Hepatic stellate cell (primary cell): ENCODE results near the gene SOX13.

ENCODE experiments used
- DNase-seq: peaks from one replicate; pipeline ENCODE4 v3.0.0; 2011; ENCODE audit warnings: low spot score

The SOX13 gene

DNA sequence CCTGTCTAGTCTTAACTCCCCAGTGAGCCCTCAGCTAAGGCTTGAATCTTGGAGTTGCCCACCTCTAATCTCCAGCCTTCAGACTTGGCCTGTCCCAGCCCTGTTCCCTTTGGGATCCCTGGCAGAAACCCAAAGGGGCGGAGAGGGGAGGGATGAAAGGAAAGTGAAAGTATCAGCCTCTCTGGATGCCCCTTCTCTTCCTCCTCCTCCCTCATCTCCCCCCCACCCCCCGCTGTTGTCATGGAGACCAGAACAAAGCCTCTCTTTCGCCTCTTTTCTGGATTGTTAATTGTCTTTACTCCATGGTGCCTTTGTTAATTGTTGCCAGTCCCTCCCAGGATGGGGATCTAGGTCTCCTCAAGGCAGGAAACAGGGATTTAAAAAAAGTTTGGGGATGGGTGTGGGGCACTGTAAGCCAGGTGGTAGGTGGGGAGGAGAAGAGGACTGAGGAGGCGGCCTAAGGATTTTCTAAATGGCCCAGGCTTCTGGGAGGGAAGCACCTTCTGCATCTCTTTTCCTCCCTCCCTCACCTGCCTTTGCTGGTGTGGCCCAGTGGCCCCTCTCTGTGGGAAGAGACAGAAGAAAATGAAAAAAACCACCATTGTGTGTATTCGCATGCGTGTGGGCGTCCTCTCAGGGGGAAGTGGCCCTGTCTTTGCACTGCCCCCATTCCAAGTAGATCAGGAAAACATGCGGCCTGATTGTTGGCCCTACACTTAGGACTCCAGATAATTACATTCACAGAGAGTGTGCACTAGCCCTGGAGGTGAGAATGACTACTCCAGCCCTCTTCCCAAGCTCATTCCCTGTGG is 7.5 kb upstream of the SOX13 start:
- DNase-seq, result no peak

DNA sequence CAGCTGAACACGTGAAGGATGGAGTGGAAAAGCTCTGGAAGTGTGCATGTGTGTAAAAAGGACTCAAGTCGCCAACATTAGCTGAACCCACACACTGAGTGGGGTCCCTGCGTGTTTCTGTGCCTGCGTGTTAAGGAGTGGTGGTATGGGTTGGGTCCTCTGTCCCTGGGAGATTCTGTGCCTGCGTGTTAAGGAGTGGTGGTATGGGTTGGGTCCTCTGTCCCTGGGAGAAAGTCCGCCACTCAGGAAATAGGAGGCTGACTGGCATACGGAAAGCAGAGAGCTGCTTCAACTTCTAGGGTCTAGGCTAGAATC is 7.0 kb upstream of the SOX13 start:
- DNase-seq, result no peak

DNA sequence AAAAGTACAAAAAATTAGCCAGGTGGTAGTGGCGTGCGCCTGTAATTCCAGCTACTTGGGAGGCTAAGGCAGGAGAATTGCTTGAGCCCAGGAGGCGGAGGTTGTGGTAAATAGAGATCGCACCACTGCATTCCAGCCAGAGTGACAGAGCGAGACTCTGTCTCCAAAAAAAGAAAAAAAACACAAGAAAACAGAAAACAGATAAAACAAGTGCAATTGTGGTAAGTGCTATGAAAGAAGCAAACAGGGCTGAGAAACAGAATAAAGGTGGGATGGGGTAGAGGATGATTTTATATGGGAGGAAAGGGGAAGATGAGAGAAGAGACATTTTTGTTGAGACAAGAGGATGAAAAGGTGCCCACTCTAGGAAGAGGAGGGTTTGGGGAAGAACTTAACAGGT is 5.0 kb upstream of the SOX13 start:
- no peak for DNase-seq

DNA sequence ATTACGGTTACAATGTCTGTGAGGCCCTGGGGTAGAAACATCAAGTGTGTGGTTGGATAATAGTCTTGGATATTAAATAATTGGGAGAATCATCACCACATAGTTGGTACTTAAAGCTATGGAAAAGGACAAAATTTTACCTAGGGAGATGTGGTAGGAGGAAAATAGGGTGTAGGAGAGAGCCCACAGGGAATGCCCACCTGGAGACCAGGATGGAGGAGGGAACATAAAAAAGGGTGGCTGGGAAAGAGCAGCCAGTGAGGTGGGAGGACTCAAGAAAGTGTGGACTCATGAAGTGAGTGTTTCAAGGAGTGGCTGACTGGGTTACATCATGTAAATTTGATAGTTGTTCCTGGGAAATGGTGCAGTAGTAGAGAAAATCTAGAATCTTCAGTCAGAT is 3.0 kb upstream of the SOX13 start:
- no peak for DNase-seq

DNA sequence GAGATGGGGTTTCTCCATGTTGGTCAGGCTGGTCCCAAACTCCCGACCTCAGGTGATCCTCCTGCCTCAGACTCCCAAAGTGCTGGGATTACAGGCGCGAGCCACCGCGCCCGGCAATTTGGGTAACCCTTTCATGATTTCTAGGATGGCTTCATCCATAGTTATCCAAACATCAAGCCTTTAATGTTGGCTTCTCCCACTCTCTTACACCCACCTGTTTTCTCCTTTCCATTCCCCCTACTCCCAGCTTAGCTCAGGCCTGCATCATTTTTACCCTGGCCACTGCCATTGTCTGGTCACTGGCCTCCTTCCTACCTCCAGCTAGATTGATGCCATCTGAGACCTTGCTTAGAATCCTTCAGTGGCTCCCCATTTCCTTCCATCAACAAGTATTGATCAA is 2.0 kb upstream of the SOX13 start:
- DNase-seq, result no peak

DNA sequence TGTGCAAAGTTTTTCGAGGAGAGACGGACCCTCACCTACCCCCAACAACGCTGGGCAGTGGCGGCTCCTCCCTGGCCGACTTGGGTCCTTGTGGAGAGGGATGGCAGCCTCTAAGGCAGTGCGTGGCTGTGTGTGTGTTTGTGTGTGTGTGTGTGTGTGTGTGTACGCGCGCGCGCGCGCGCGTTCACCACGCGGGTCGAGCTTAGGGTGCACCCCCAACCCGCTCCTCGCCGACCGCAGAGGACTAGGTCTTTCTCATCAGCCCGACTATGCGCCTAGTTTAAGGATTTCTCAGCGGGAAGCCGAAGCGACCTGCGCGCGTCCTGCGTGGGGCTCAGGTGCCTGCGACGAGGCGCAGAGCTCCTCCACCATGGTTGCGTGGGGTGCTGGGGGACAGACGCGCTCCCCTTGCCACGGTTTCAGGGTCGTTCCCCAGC is 940 bp downstream of the SOX13 start:
- DNase-seq, result peak; percentile 40

DNA sequence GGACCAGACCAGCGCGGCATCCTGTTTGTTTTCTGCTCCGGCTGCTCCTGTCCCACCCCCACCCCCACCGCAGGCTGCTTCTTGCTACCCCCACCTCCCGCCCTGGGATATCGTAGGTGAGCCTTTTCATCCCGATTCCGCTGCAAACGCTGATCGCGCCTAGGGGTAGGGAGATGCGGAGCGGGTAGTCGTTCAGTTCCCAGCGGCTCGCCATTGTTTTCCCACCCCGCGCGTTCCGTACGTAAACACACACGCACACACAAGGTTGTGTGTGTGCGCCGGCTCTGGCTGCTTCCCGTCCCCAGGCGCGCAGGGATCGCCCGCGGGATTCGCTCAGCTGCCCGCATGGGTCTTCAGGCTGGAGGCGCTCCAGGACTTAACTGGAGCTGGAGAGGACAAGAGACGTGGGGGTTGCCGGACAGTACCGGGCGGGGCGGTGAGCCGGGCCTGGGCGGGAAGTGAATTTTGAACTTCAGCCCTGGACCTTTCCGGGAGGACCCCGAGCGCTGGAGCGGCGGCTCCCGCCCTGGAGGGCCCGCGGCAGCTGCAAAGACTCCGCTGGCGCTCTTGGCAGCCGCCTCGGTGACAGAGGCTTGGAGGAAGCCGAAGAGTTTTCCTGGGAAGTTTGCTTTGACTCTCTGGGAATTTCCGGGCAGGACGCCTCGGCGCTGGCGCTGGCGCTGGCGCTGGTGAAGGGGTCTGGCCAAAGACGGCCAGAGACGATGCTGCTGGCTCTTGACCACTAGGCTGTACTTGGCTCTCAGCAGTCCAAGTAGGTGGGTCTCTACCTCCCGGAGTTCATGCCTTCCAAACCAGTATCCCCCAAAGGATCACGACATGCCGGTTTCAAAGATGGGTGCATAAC is 1.6 kb downstream of the SOX13 start:
- DNase-seq, result peak; percentile 76

DNA sequence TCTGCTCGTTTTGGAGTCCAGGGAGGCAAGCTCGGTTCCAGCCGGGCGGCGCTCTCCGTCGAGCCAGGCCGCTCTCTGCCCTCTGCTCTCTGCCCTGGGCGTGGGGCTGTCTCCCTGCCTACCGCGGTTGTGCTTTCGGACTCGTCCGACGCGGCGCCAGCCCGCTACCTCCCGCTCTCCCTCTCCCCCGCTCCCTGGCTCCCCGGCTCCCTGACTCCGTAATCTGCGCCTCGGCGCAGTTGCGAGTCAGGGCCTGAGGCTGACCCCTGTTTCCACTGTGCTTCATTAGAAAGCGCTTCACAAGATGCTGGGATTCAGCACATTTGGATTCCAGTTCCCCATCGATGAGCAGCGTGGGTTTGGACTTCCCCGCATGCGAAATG is 2.2 kb downstream of the SOX13 start:
- no peak for DNase-seq

DNA sequence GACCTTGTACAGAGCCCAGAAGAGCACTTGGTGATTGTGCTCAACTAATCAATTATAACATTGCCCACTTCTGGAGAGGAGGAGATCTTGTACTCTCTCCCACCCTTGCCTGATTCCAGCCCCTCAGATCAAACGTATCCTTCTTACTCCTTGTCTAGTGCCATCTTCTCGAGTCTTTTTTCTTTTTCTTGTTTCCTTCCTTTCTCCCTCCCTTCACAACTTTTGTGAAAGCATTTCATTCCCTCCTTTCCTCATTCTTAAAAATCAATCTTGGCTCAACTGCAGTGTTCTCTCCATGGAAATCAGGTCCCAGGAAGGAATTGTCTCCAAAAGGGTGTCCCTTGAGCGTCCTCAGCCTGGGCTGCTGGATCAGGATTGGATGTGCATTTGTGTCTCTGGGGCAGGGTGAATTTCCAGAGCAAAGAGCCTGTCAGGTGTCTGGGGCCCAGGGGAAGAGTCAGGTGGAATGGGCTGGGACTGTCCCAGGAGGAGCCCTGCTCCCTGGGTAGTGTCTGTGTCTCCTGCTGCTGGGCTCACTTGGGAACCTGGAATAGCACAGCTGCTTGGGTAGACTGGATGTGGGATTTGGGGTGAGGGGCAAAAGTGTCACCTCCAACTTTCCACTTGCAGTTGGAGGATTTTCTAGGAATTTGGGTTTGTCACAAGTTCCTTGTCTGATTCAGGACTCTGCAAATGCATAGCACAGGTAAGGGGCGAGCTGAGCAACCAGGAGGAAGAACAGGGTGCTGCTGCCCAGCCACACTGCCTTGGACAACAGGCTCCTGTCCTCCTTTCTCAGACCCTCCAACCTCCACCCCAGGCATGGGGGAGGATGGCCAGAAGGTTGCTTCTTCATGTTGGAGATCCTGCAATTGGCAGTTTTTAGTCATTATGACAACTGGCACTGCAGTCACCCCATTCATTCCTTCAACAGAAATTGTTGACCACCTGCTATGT is 3.3 kb downstream of the SOX13 start:
- DNase-seq, result no peak

DNA sequence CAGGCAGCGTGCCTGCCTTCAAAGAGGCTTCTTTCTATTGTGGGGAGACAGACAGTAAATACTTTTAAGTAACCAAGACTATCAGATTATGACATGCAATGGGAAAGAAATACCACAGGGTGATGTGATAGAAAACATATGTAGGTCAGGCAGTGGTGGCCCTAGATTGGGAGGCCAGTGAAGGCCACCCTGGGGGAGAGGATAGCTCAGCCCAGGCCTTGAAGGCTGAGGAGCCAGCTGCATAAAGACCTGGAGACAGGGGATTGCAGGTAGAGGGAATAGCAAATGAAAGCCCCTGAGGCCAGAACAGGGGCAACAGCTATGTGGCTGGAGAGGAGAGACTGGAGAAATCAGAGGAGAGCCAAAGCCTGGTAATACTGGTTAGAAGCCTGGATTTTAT is 4.0 kb downstream of the SOX13 start:
- peak; percentile 72 for DNase-seq

DNA sequence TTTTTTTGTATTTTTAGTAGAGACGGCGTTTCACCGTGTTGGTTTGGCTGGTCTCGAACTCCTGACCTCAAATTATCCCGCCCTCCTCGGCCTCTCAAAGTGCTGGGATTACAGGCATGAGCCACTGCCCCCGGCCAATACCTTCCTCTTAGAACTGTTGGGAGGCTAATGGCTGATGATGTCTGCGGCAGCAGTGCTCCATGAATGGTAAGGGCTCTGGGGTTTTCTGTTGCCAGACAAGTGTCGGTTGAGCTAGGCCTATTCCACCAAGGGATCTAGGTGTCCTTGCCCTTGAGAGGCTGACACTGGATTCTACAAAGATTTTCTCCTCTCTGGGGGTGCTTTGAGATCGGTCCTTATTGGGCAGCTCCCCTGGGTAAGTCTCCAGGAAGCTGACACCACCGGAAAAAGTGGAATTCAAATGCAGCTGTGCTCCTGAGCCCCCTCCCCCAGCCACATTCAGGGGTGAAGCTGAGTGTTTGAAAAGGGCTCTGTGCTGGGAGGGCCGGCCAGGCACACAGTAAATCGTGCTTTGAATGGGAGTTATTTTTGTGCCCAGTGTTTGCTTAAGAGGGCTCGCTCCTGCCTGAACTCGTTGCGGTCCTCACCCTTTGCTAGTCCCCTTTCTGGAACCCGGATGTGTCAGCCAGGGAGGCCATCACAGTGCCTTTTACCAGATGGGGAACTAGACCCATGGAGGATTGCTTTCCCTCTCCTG is 5.2 kb downstream of the SOX13 start:
- peak; percentile 70 for DNase-seq

DNA sequence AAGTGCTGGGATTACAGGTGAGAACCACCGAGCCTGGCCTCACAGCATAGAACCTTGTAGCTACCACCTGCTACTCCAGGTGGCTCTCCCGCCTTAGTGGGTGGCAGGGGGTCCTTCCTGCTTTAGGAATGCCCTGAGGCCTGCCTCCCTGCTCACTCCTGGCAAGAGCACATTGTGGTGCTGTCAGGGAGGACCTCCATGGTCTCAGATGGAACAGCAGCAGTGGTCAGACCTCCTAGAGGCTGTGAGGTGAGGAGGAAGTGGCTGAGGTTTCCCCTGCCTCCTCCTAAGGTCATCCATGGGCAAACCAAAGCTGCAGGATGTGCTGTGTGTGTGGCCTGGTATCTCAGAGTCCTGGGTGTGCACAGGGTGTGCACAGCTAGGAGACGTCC is 6.7 kb downstream of the SOX13 start:
- no peak for DNase-seq

DNA sequence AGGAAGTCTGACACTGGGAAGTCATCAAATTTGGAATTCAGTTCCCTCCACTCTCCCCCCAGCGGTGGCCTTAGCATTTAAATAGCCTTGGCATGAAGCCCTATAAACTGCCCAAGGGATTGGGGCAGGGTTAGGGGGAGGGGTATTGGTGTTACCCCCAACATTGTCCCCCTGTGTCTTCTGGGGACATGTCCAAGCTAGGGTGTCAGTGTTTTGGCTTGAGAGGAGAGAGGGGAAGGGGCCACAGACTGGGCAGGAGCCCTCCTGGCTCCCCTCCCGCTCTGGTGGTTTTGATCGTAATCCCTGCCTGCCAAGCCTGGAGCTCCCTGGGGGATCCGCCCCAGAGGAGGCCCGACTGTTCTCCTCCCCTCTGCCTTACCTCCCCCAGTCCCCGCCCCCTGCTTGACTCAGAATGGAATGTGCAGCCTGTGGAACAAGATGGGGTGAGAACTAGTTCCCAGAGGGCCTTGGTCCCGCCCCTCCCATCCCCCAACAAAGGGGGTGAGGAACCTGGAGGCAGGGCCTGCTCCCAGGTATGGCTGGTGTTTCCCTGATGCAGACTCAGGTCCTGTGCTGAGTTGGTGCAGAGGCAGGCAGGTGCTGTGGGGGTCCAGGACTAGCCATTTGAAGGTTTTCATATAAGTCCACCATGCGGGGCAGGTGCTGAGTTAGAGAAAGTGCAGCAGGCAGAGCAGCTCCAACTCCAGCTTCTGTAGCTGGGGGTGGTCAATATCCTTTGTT is 7.4 kb downstream of the SOX13 start:
- peak; percentile 99 for DNase-seq

DNA sequence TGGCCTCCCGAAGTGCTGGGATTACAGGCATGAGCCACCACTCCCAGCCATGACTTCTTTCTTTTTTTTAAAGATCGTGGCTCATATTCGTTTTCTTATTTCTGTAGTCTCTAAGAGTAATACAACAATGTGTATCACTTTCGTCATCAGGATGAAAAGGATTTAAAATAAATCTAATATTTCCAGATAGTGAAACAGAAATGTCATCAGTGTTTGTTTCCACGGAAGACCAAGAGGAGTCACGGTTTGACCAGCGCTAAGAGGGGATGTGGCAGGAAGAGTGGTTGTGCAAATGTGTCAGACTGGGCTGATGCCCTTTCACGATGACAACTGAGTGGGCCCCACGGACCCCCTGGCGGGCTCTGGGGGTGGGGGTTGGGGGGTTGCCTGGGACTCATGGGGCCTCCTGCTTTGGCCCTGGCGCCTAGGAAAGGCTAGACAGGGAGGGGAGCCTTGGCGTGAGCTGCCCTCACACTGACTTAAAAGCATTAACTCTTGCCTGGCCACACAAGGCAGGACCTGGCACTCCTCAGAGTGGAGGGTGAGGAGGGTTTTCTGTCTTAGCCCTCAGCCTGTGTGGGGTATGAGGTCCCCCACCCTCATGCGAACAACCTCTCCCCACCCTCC is 8.4 kb downstream of the SOX13 start:
- DNase-seq, result peak; percentile 47

DNA sequence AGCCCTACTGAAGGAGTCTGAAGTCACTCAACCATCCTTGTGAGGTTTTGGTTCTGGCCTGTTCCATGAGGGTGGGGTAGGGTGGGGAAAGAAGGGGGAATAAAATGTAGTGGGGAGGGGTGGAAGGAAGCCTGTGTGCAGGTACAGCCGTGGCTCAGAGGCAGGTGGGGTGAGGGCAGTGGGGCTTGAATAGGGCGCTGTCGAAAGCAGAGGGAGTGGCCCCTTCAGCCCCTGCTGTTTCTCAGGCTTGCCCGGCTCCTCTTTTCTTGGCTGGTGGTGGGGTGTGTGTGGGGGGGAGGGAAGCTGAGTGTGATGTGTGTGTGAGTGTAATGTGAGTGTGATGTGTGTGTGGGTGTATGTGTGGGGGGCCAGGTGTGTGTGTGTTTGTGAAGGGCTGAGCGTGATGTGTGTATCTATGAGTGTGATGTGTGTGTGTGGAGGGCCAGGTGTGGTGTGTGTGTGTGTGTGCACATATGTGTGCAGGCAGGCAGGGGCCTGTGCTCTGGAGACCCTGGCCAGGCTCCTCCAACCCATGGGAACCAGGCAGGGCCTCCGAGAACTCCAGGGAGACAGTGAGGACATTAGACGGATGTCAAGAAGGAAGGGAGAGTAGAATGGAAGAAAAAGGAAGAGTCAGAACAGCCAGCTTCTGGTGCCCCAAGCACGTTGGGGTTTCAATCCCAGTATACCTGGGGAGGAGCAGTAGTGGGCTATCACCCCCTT is 9.0 kb downstream of the SOX13 start:
- DNase-seq, result no peak

DNA sequence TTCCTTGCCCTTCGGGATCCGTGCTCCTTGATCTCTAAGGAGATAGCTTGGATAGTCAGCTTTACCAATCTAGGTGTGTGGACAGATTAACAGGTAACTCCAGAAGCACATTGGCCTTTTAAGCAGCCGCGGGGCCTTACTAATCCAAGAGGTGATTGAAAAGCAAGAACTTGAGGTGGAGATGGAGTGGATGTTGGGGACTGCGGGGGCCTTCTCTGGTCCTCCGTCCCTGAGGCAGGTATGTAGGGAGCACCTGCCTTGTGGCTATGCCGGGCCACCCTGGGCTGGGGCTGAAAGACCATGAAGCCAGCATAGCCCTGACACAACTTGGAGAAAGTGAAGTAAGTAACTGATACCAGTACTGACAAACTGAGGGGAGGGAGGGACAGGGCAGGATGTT is 10.6 kb downstream of the SOX13 start:
- no peak for DNase-seq

DNA sequence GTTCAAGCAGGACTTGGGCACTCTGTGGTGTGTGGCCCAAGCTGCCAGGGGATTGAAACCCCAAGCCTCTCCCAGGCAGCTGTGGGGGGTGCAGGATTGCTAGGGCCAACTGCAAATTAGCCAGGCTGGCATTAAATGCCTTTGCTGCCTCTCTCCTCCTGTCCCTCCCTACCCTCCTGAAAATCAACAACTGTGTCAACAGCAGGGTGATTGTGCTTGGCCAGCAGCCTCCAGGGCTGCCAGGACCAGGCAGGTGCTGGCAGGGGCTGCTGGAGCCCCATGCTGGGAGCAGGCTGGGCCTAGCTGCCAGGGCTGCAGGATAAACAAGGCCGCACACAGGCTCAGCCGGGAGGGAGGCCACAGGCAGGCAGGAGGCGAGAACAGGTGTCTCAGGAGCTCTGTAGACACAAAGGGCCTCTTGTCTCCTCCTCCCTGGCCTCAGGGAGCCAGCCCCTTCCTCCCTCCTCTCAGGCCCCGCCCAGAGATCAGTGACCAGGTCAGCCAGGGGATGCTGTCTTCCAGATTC is 11.4 kb downstream of the SOX13 start:
- DNase-seq, result no peak

DNA sequence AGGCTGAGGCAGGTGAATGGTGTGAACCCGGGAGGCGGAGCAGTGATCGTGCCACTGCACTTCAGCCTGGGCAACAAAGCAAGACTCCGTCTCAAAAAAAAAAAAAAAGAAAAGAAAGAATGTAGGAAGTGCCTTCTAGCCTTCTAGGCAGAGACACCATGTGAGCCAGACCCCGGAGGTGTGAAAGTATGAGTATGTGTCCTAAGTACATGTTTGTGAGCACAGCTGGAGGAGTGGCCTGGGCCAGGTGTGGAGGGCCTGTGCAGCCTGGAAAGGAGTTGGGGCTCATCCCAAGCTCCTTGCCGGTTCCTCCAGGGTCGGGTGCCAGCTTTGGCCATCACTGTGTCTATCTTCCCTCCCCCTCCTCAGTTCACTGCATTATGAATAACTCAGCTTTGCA is 13.0 kb downstream of the SOX13 start:
- DNase-seq, result no peak

DNA sequence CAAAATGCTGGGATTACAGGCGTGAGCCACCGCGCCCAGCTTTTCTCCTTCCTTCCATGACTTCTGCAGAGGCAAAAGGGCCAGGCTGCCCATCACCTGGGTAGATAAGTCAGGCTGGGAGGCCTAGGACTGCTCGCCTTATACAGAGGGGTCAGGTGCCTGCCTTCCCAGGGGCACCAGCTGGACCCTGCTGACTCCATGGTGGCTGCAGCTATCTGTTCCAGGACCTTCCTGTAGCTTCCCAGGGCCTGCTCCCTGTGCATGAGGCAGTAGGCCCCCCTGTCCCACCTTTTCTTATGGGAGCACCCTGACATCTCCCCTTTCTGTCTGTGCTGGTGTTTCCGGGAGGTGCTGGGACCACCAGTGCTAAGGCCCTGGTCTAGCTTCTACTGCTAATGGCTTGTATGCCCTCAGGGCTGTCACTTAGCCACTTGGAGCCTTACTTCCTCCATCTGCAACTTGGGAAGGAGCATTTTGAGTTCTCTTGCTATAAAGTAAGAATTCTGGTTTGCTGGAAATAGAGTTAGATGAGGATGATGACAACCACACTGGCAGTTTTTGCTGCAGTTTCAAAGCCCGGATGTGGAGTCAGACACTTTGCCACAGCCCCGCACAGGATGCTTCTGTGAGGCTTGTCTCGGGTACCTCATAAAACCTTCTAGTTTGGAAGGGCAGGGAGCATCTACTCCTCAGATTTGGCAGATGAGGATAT is 14.4 kb downstream of the SOX13 start:
- DNase-seq, result no peak
